ENCODE data around the gene YTHDC1.
"Not testable (repeated sequence)": the region's sequence is repeated elsewhere in the genome, so short reads cannot be mapped to it uniquely, and the experiment has no call there.

The YTHDC1 gene

GRCh38 chr4:68349649-68350360 is at the start of gene YTHDC1:
TSS of gene YTHDC1 (minus strand) at chr4:68350090. CDS start at chr4:68349753, 337 bp downstream.
- TF ChIP-seq POLR2A (IDR thresholded peaks at IDR 0.05; ENCODE audit: low read depth, low read length) = peak; percentile 57; the same call in 1 of the 2 replicates
- FAIRE-seq = peak; percentile 94

GRCh38 chr4:68399306-68399705 is 49.4 kb upstream of the YTHDC1 start:
- DNase-seq (ENCODE audit: insufficient read length, low spot score) = no peak
- no peak for FAIRE-seq
- no peak for TF ChIP-seq POLR2A (IDR thresholded peaks at IDR 0.05; ENCODE audit: low read depth, low read length)

More at GRCh38 chr4:68349649-68350360, at the start of gene YTHDC1:
- peak; percentile 60 for DNase-seq (ENCODE audit: insufficient read length, low spot score)

- TF ChIP-seq POLR2A (IDR thresholded peaks at IDR 0.05; ENCODE audit: low read depth, low read length) = no peak
- FAIRE-seq (no peak), DNase-seq (ENCODE audit: insufficient read length, low spot score) (no peak)
Measured at GRCh38 chr4:68396756-68397155, 46.9 kb upstream of the YTHDC1 start.

GRCh38 chr4:68391436-68391835 is 41.5 kb upstream of the YTHDC1 start:
- no peak for DNase-seq (ENCODE audit: insufficient read length, low spot score)
- no peak for FAIRE-seq
- TF ChIP-seq POLR2A (IDR thresholded peaks at IDR 0.05; ENCODE audit: low read depth, low read length) = no peak

GRCh38 chr4:68390205-68390935 is 40.5 kb upstream of the YTHDC1 start:
- TF ChIP-seq POLR2A (IDR thresholded peaks at IDR 0.05; ENCODE audit: low read depth, low read length) = no peak
- no peak for DNase-seq (ENCODE audit: insufficient read length, low spot score)
- FAIRE-seq = no peak

- not testable (repeated sequence) for DNase-seq (ENCODE audit: insufficient read length, low spot score); FAIRE-seq
Measured at GRCh38 chr4:68389386-68389913, 39.6 kb upstream of the YTHDC1 start.

GRCh38 chr4:68388347-68388865 is 38.5 kb upstream of the YTHDC1 start:
- no peak for TF ChIP-seq POLR2A (IDR thresholded peaks at IDR 0.05; ENCODE audit: low read depth, low read length)
- FAIRE-seq = no peak
- no peak for DNase-seq (ENCODE audit: insufficient read length, low spot score)

GRCh38 chr4:68385267-68385666 is 35.4 kb upstream of the YTHDC1 start:
- no peak for FAIRE-seq
- TF ChIP-seq POLR2A (IDR thresholded peaks at IDR 0.05; ENCODE audit: low read depth, low read length) = no peak
- no peak for DNase-seq (ENCODE audit: insufficient read length, low spot score)

- DNase-seq (ENCODE audit: insufficient read length, low spot score) (no peak), FAIRE-seq (no peak)
- TF ChIP-seq POLR2A (IDR thresholded peaks at IDR 0.05; ENCODE audit: low read depth, low read length) = no peak
Measured at GRCh38 chr4:68383115-68383514, 33.2 kb upstream of the YTHDC1 start.

- no peak for TF ChIP-seq POLR2A (IDR thresholded peaks at IDR 0.05; ENCODE audit: low read depth, low read length)
- FAIRE-seq (no peak), DNase-seq (ENCODE audit: insufficient read length, low spot score) (no peak)
Measured at GRCh38 chr4:68378226-68378625, 28.3 kb upstream of the YTHDC1 start.

- no peak for TF ChIP-seq POLR2A (IDR thresholded peaks at IDR 0.05; ENCODE audit: low read depth, low read length)
- DNase-seq (ENCODE audit: insufficient read length, low spot score) (peak; percentile 25), FAIRE-seq (peak; percentile 58)
Measured at GRCh38 chr4:68375667-68376559, 26.0 kb upstream of the YTHDC1 start.

- DNase-seq (ENCODE audit: insufficient read length, low spot score) = peak; percentile 55
- TF ChIP-seq POLR2A (IDR thresholded peaks at IDR 0.05; ENCODE audit: low read depth, low read length) = no peak; the same call in 1 of the 2 replicates
- FAIRE-seq = peak; percentile 88
Measured at GRCh38 chr4:68373513-68373912, 23.6 kb upstream of the YTHDC1 start.

GRCh38 chr4:68372588-68372987 is 22.7 kb upstream of the YTHDC1 start:
- DNase-seq (ENCODE audit: insufficient read length, low spot score) = no peak
- no peak for TF ChIP-seq POLR2A (IDR thresholded peaks at IDR 0.05; ENCODE audit: low read depth, low read length)

More at GRCh38 chr4:68372588-68372987, 22.7 kb upstream of the YTHDC1 start:
- no peak for FAIRE-seq

All from H54 (cell line).